Panc1 (cell line): ENCODE data around the gene OR3A1. TPM values are rescaled to one million over a fixed set of nuclear protein-coding genes. Genes with fewer than 3 reads are reported as not detected.

Source experiments
- ATAC-seq: fragments of 200-7000 bp; cut with Tn5 transposase; 2 replicates; pipeline ENCODE4 v1.9.1; 2020; ENCODE audit warnings: mild to moderate bottlenecking, moderate library complexity
- BruUV-seq: library from RNA; stranded (reverse); fragments of 400-500 nt; replicated peaks from 2 replicates; lab custom pipeline; 2021; lab: Mats Ljungman, UMichigan
- CTCF ChIA-PET: fragments of 300-600 bp; sonication (Branson Sonifier 250); formaldehyde crosslinking; loops from one replicate; lab custom pipeline; 2022; ENCODE audit warnings: antibody characterized with exemption; lab: Charles Lee
- POLR2A ChIA-PET: fragments of 300-600 bp; sonication (Branson Sonifier 250); formaldehyde crosslinking; loops from one replicate; lab custom pipeline; 2022; ENCODE audit warnings: antibody characterized with exemption; lab: Charles Lee
- DNase-seq: peaks from one replicate; pipeline ENCODE4 v3.0.0-alpha.2; 2010; ENCODE audit warnings: low read depth, low spot score
- H3K27ac ChIP-seq: 2 replicates; pipeline ENCODE4 v1.5.1; 2011; ENCODE audit warnings: mild to moderate bottlenecking, low read length, inconsistent platforms
- H3K27me3 ChIP-seq: fragments of 200-500 bp; sonication (Bioruptor generic); 2 replicates; pipeline ENCODE4 v1.6.0; 2014; ENCODE audit warnings: low read length, inconsistent platforms; ENCODE audit not compliant: control insufficient read depth, insufficient read depth
- H3K36me3 ChIP-seq: fragments of 200-500 bp; sonication (Bioruptor generic); 2 replicates; pipeline ENCODE4 v1.5.1; 2014; ENCODE audit warnings: inconsistent platforms, mild to moderate bottlenecking, low read length, moderate library complexity; ENCODE audit not compliant: control insufficient read depth, insufficient read depth
- H3K4me1 ChIP-seq: 2 replicates; pipeline ENCODE4 v1.5.1; 2011; ENCODE audit warnings: inconsistent platforms, mild to moderate bottlenecking, low read length, moderate library complexity; ENCODE audit not compliant: control insufficient read depth, insufficient read depth
- H3K4me3 ChIP-seq, 2 experiments: 2 replicates each; pipeline ENCODE4 v1.5.1; 2011 to 2012; ENCODE audit warnings: low read depth in 2 of 2, low read length in 2 of 2, mild to moderate bottlenecking in 2 of 2, inconsistent platforms in 1 of 2, moderate library complexity in 1 of 2
- H3K9me3 ChIP-seq: fragments of 200-500 bp; sonication (Bioruptor generic); 2 replicates; pipeline ENCODE4 v1.5.1; 2014; ENCODE audit warnings: low read depth, mild to moderate bottlenecking, inconsistent platforms, low read length, moderate library complexity; ENCODE audit not compliant: control insufficient read depth, insufficient read depth
- CTCF ChIP-seq: fragments of 450-650 bp; IDR thresholded peaks from 2 replicates; pipeline ENCODE4 v1.5.1; 2017; ENCODE audit warnings: mild to moderate bottlenecking
- POLR2AphosphoS5 ChIP-seq: IDR thresholded peaks from 2 replicates; pipeline ENCODE4 v1.6.1; 2012; ENCODE audit warnings: mild to moderate bottlenecking, low read depth, low read length, moderate library complexity
- REST ChIP-seq, 2 experiments: IDR thresholded peaks; 2 replicates each; pipeline ENCODE4 v1.6.1; 2011 to 2012; ENCODE audit warnings: low read depth in 2 of 2, control low read depth in 1 of 2, low read length in 1 of 2, mild to moderate bottlenecking in 1 of 2, moderate library complexity in 1 of 2; ENCODE audit not compliant: insufficient read depth in 1 of 2
- SIN3A ChIP-seq: IDR thresholded peaks from 2 replicates; pipeline ENCODE4 v1.6.1; 2012; ENCODE audit warnings: low read depth, mild to moderate bottlenecking, low read length, moderate library complexity, borderline replicate concordance; ENCODE audit not compliant: insufficient read depth
- TCF7L2 ChIP-seq: IDR thresholded peaks from 2 replicates; pipeline ENCODE4 v1.6.1; 2011; ENCODE audit warnings: mild to moderate bottlenecking, low read depth, low read length, inconsistent platforms
- in situ Hi-C: cut with HindIII; loops from 2 replicates; pipeline ENCODE4 v1.10.0; 2016; ENCODE audit warnings: low sequenced_read_pairs, low pct_unique_long_range_greater_than_20kb
- intact Hi-C: fragments of 100-400 bp; cut with micrococcal nuclease; formaldehyde crosslinking; loops from one replicate; pipeline ENCODE4 v1.10.0; 2022; ENCODE audit not compliant: unreplicated experiment
- total RNA-seq: library from RNA; stranded (reverse); gene quantifications from one replicate; pipeline ENCODE4 v1.2.1, GENCODE V29; 2021; ENCODE audit not compliant: unreplicated experiment

Gene OR3A1
- total RNA-seq, 1 experiment from 2014 or later, result not detected

GRCh38 chr17:3282901-3283300 lies 15.3 kb downstream of the OR3A1 start:
- no peak for DNase-seq
- no TSS peak for BruUV-seq
- ChIA-PET POLR2A (no interaction called here), CTCF (no interaction called here)
- Histone ChIP-seq H3K27ac (no peak overlapping the region), H3K27me3 (no peaks in the 10 kb centered on the region; the same call in 1 of the 2 replicates), H3K9me3 (no peaks in the 10 kb centered on the region), H3K4me3 (no peak overlapping the region), H3K36me3 (no peaks in the 10 kb centered on the region), H3K4me1 (no peaks in the 10 kb centered on the region)
- TF ChIP-seq TCF7L2, result no peak
- no peak for TF ChIP-seq SIN3A
- TF ChIP-seq POLR2AphosphoS5, result no peak
- no peak for TF ChIP-seq REST (IDR thresholded peaks at IDR 0.05; ENCODE audit: insufficient read depth in 1 of 2, low read depth in 2 of 2, low read length in 1 of 2)
- no peak for TF ChIP-seq CTCF
- intact Hi-C loops (no loop called here), in situ Hi-C loops (no loop called here)
- ATAC-seq, result no peak

- Histone ChIP-seq H3K27ac (no peak overlapping the region), H3K9me3 (no peaks in the 10 kb centered on the region), H3K4me3 (no peak overlapping the region), H3K36me3 (no peaks in the 10 kb centered on the region), H3K27me3 (no peaks in the 10 kb centered on the region; the same call in 1 of the 2 replicates), H3K4me1 (no peaks in the 10 kb centered on the region)
- intact Hi-C loops (no loop called here), in situ Hi-C loops (no loop called here)
- BruUV-seq, result no TSS peak
- DNase-seq (no peak), ATAC-seq (no peak)
- no peak for TF ChIP-seq SIN3A
- TF ChIP-seq POLR2AphosphoS5, result no peak
- no peak for TF ChIP-seq REST (IDR thresholded peaks at IDR 0.05; ENCODE audit: insufficient read depth in 1 of 2, low read depth in 2 of 2, low read length in 1 of 2)
- TF ChIP-seq CTCF, result no peak
- TF ChIP-seq TCF7L2, result no peak
- POLR2A ChIA-PET, result no interaction called here
- CTCF ChIA-PET, result no interaction called here
Measured at GRCh38 chr17:3276126-3276525, 22.0 kb downstream of the OR3A1 start.
